HL-60 (cell line): ENCODE results near the gene NUP35.

Source experiments
- SPI1 ChIP-seq: IDR thresholded peaks from 2 replicates; pipeline ENCODE4 v1.6.1; 2012; ENCODE audit warnings: low read depth, mild to moderate bottlenecking, borderline replicate concordance
- TF ChIP-seq, protein P1 (sequence below): IDR thresholded peaks from one replicate; pipeline ENCODE4 v1.5.1; 2011; ENCODE audit warnings: low read length, control low read depth, inconsistent platforms; ENCODE audit not compliant: insufficient read depth

- TF ChIP-seq, protein P1, sequence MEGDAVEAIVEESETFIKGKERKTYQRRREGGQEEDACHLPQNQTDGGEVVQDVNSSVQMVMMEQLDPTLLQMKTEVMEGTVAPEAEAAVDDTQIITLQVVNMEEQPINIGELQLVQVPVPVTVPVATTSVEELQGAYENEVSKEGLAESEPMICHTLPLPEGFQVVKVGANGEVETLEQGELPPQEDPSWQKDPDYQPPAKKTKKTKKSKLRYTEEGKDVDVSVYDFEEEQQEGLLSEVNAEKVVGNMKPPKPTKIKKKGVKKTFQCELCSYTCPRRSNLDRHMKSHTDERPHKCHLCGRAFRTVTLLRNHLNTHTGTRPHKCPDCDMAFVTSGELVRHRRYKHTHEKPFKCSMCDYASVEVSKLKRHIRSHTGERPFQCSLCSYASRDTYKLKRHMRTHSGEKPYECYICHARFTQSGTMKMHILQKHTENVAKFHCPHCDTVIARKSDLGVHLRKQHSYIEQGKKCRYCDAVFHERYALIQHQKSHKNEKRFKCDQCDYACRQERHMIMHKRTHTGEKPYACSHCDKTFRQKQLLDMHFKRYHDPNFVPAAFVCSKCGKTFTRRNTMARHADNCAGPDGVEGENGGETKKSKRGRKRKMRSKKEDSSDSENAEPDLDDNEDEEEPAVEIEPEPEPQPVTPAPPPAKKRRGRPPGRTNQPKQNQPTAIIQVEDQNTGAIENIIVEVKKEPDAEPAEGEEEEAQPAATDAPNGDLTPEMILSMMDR: no peak
- TF ChIP-seq SPI1: no peak
Measured at GRCh38 chr2:183089192-183089851, 34.9 kb upstream of the NUP35 start.
